T-helper 17 cell (primary cell): ENCODE data around the gene KIAA0753. TPM values are rescaled to one million over a fixed set of nuclear protein-coding genes. Genes with fewer than 3 reads are reported as not detected.

Experiments used
- ATAC-seq: fragments of 150-1000 bp; cut with Tn5 transposase; 2 replicates; pipeline ENCODE4 v1.10.0; 2021; ENCODE audit warnings: mild to moderate bottlenecking, moderate library complexity
- DNase-seq, 3 donors: peaks; one replicate each; pipeline versions ENCODE4 v3.0.0 to v3.0.0-alpha.2; 2020 to 2021
- H3K9me3 ChIP-seq: one replicate; pipeline ENCODE4 v1.7.0; 2013; ENCODE audit warnings: low read length, mild to moderate bottlenecking; ENCODE audit not compliant: control insufficient read depth, poor library complexity, severe bottlenecking
- H3K27ac Mint-ChIP-seq: one replicate; pipeline ENCODE4 v1.8.0; 2022; ENCODE audit warnings: mild to moderate bottlenecking, moderate library complexity, mixed read lengths
- H3K27me3 Mint-ChIP-seq: one replicate; pipeline ENCODE4 v1.8.0; 2022; ENCODE audit warnings: mixed read lengths
- H3K36me3 Mint-ChIP-seq: one replicate; pipeline ENCODE4 v1.8.0; 2022; ENCODE audit warnings: low read depth, mixed read lengths
- H3K4me1 Mint-ChIP-seq: one replicate; pipeline ENCODE4 v1.8.0; 2022; ENCODE audit warnings: mild to moderate bottlenecking, mixed read lengths
- H3K4me3 Mint-ChIP-seq: one replicate; pipeline ENCODE4 v1.8.0; 2022; ENCODE audit warnings: mild to moderate bottlenecking, moderate library complexity, mixed read lengths
- total RNA-seq, 4 donors: library from RNA in 2 of 4; stranded (reverse) in 2 of 4; gene quantifications; one replicate each; pipeline ENCODE4 v1.2.3 and lab custom pipeline; 2022 to 2026

KIAA0753 gene
- total RNA-seq, 2 donors from 2014 or later, result 10.8 to 12.1 TPM

DNA sequence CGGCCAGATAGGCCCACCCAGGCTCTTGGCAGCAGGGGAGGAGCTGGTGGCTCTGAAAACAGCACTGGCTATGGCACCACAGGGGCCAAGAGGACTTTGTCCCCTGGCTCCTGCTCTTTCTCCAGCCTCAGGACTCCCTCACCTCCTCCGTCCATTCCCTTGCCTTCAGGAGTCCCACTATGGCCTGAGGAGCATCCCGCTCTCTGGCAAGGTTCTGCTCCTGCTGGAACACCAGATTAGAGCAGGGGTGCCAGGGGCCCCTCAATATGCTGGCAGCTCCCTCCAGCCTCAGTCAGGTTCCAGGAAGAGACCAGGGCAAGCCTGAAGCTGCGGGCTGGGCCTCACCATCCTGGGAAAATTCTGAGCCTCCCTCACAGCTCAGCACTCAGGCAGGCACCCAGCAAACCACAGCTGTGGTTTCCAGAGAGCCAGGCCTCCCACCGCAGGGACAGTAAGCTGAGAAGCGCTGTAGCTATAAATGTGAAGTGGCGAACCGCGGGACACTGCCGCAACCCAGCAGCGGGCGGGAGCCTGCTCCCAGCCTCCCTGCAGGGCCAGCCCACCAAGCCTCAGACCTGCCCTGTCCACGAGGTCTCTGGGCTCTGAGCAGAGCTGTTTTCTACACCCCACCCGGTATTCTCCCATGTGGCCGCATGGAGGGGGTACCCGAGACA is 36.8 kb upstream of the KIAA0753 start:
- H3K27me3 Mint-ChIP-seq, result peaks cover 24% of the 10 kb centered on the region

GRCh38 chr17:6676802-6677157 is 36.3 kb upstream of the KIAA0753 start:
- DNase-seq (no peak), ATAC-seq (no peak)
- Mint-ChIP-seq H3K27me3 (peaks cover 24% of the 10 kb centered on the region), H3K27ac (no peak overlapping the region), H3K4me3 (no peak overlapping the region), H3K36me3 (no peaks in the 10 kb centered on the region), H3K4me1 (peaks cover 15% of the 10 kb centered on the region)
- H3K9me3 ChIP-seq, result no peaks in the 10 kb centered on the region

More for the DNA sequence above, 36.8 kb upstream of the KIAA0753 start:
- no peaks in the 10 kb centered on the region for H3K36me3 Mint-ChIP-seq
- DNase-seq (no peak), ATAC-seq (peak; percentile 40)
- peaks cover 15% of the 10 kb centered on the region for H3K4me1 Mint-ChIP-seq
- no peak overlapping the region for H3K27ac Mint-ChIP-seq
- no peaks in the 10 kb centered on the region for H3K9me3 ChIP-seq
- H3K4me3 Mint-ChIP-seq, result no peak overlapping the region

DNA sequence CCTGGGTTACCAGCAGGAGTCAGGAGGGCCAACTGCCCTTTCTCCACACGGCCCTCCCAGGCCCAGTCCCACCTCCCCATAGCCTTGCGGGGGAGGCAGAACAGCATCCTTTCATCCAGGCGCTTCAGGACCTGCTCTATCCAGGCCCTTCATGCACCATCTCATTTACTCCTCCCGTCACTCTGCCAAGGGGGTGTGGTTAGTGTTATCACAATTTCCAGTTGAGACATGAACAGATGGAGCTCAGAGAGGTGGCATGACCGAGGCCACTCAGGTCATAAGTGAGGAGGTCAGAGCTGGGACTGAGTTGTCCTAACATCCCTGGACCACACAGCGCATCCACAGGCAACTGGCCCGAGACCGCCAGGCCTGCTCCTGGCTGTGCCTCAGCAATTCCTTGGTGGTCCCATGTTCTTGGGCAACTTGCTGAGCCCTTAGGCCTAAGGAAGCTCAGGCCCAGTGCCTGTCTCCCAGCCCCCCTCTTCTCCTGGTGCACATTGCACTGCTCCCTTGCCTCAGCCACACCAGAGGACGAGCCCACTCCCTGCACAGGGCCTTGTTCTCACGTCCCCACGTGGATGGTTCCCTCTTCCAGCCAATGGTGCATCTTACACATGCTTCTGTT is 34.8 kb upstream of the KIAA0753 start:
- H3K9me3 ChIP-seq, result no peaks in the 10 kb centered on the region
- DNase-seq, result no peak
- peaks cover 17% of the 10 kb centered on the region for H3K27me3 Mint-ChIP-seq
- peaks cover 11% of the 10 kb centered on the region for H3K4me1 Mint-ChIP-seq
- H3K36me3 Mint-ChIP-seq, result no peaks in the 10 kb centered on the region
- no peak for ATAC-seq
- peak overlapping the region; percentile 16 for H3K27ac Mint-ChIP-seq
- no peak overlapping the region for H3K4me3 Mint-ChIP-seq

DNA sequence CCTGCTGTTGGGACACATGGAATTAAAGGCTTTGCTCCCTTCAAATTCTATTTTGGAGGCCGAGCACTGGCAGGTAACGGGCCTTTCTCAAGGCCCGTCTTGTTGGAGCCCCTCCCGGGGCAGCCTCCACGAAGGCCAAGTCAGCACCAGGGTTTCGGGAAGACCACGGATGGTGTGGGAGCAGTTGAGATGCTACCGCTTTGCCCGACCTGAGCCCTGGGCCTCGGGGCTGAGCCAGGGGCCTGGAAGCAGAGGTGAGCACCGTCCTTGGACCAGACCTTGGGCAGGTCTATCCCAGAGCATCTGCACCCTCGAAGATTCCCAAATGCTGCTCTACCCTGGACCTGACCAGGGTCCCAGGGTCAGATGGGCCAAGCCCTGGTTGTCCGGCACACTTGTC is 34.1 kb upstream of the KIAA0753 start:
- DNase-seq, result no peak
- H3K27ac Mint-ChIP-seq, result no peak overlapping the region
- H3K4me3 Mint-ChIP-seq, result no peak overlapping the region
- no peaks in the 10 kb centered on the region for H3K9me3 ChIP-seq
- peaks cover 2% of the 10 kb centered on the region for H3K36me3 Mint-ChIP-seq
- ATAC-seq, result no peak
- peaks cover 17% of the 10 kb centered on the region for H3K27me3 Mint-ChIP-seq
- peaks cover 14% of the 10 kb centered on the region for H3K4me1 Mint-ChIP-seq

DNA sequence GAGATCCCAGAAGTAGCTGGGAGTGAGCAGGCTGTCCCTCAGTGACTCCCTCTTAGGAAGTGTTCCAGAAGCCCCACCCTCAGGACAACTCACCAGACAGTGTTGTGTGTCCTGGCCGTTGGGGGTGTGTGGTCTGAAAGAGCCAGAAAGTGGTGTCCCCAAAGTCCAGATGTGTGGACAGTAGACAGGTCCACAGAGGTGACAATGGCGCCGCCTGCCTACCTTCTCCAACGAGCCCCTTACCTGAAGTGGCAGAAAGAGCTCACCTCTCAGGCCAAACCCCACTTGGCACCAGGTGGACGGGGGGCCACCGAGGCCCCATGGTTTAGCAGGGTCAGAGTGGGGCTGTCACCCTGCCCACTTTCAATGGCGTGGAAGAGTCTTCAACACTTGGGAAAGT is 30.9 kb upstream of the KIAA0753 start:
- no peaks in the 10 kb centered on the region for H3K27me3 Mint-ChIP-seq
- H3K4me3 Mint-ChIP-seq, result no peak overlapping the region
- no peaks in the 10 kb centered on the region for H3K9me3 ChIP-seq
- H3K4me1 Mint-ChIP-seq, result peaks cover 12% of the 10 kb centered on the region
- ATAC-seq (no peak), DNase-seq (no peak)
- H3K27ac Mint-ChIP-seq, result no peak overlapping the region
- H3K36me3 Mint-ChIP-seq, result peaks cover 2% of the 10 kb centered on the region

DNA sequence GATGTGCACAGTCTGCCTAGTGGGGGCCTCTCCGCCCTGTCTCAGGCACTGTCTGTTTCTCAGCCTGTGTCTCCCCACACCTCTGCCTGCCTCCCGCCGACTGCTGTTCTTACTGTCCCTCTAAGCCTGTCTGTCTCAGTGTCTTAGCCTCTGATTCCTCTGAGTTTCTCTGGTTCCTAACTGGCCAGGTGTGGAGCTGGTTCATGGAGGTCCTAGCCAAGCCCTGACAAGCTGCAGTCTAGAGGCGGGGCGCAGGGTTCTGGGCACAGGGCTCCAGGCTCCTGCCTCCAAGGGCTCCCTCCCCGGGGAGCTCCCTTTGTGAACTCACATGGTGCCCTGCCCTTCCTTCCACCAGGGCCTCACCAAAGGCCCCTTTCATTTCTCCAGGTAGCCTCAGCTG is 30.5 kb upstream of the KIAA0753 start:
- DNase-seq (no peak), ATAC-seq (no peak)
- Mint-ChIP-seq H3K27me3 (no peaks in the 10 kb centered on the region), H3K4me1 (peaks cover 12% of the 10 kb centered on the region), H3K4me3 (no peak overlapping the region), H3K36me3 (peaks cover 2% of the 10 kb centered on the region), H3K27ac (no peak overlapping the region)
- no peaks in the 10 kb centered on the region for H3K9me3 ChIP-seq

DNA sequence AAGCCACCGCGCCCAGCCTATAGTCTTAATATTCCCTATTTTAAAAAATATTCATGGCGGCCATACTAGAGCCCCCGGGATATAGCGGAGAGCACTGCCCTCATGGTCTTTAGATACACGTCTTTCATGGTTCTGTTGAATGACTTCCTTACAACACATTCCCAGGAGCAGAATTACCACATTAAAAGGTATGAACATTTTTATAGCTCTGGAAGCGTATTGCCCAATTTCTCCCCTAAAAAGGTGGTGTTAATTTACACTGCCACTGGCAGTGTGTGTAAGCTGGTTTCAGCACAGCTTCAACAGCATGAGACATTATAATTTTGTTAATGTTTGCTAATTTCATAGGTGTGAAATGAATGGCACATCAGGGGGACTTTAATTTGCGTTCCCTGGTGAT is 30.1 kb upstream of the KIAA0753 start:
- peaks cover 10% of the 10 kb centered on the region for H3K4me1 Mint-ChIP-seq
- no peak overlapping the region for H3K27ac Mint-ChIP-seq
- H3K36me3 Mint-ChIP-seq, result peaks cover 2% of the 10 kb centered on the region
- ATAC-seq (no peak), DNase-seq (no peak)
- H3K4me3 Mint-ChIP-seq, result no peak overlapping the region
- no peaks in the 10 kb centered on the region for H3K9me3 ChIP-seq
- H3K27me3 Mint-ChIP-seq, result no peaks in the 10 kb centered on the region

- no peak overlapping the region for H3K27ac Mint-ChIP-seq
- no peak for DNase-seq
- peaks cover 12% of the 10 kb centered on the region for H3K4me1 Mint-ChIP-seq
- peaks cover 2% of the 10 kb centered on the region for H3K36me3 Mint-ChIP-seq
- H3K27me3 Mint-ChIP-seq, result no peaks in the 10 kb centered on the region
- ATAC-seq, result no peak
- no peaks in the 10 kb centered on the region for H3K9me3 ChIP-seq
- no peak overlapping the region for H3K4me3 Mint-ChIP-seq
These were observed 29.1 kb upstream of the KIAA0753 start for GRCh38 chr17:6669479-6670212.

DNA sequence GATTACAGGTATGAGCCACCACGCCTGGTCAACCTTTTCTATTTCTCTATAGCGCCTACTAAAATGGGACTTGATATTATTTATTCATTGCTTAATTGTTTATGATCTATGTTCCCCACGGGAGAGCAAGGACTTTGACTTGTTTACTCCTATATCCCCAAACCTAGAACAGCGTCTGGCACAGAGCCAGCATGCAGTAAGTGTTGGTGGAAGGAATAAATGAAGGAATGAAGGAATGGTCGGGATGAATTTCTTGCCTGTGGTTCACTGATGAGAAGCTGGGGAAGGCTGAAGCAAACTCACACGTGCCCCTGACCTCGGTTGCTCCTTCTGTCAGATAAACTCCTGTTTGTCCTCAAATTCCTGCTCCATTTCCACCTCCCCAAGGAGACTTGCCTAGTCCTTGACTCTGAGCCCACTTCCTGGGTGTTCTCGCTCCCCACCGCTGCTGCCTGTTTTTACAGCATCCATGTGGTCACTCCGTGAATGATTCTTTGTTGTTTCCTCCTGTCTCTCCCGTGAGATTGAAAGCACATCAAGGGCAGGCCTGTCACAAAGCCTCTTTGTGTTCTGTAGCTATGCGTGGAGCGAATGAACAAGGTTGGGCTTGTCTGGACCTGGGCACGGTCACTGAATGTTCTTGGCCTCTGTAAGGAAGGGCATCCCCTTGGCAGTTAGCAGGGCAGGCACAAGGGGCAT is 28.4 kb upstream of the KIAA0753 start:
- H3K36me3 Mint-ChIP-seq, result peaks cover 2% of the 10 kb centered on the region
- DNase-seq, result no peak
- H3K4me1 Mint-ChIP-seq, result peaks cover 12% of the 10 kb centered on the region
- no peak overlapping the region for H3K4me3 Mint-ChIP-seq
- H3K27ac Mint-ChIP-seq, result no peak overlapping the region
- H3K9me3 ChIP-seq, result no peaks in the 10 kb centered on the region
- no peaks in the 10 kb centered on the region for H3K27me3 Mint-ChIP-seq
- no peak for ATAC-seq

DNA sequence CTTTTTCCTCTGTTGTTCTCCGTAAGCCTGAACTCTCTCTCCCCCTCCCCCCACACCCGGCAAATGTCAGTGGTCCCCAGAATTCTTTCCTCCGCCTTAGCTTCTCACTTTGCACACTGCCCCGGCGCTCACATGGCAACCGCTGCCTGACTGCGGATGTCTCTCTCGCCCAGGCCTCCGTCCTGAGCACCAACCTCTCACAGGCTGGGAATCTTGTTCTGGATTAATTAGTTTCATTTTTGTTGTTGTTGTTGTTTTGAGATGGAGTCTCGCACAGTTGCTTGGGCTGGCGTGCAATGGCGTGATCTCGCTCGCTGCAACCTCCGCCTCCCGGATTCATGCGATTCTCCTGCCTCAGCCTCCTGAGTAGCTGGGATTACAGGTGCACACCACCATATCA is 27.7 kb upstream of the KIAA0753 start:
- Mint-ChIP-seq H3K4me1 (peaks cover 12% of the 10 kb centered on the region), H3K27ac (no peak overlapping the region), H3K4me3 (no peak overlapping the region), H3K27me3 (no peaks in the 10 kb centered on the region), H3K36me3 (peaks cover 2% of the 10 kb centered on the region)
- ATAC-seq, result no peak
- DNase-seq, result no peak
- no peaks in the 10 kb centered on the region for H3K9me3 ChIP-seq

- DNase-seq (no peak), ATAC-seq (no peak)
- no peaks in the 10 kb centered on the region for H3K9me3 ChIP-seq
- Mint-ChIP-seq H3K36me3 (peaks cover 3% of the 10 kb centered on the region), H3K4me1 (peaks cover 12% of the 10 kb centered on the region), H3K4me3 (no peak overlapping the region), H3K27me3 (no peaks in the 10 kb centered on the region), H3K27ac (no peak overlapping the region)
These were observed 27.0 kb upstream of the KIAA0753 start for GRCh38 chr17:6667516-6667915.

- DNase-seq, result no peak
- Mint-ChIP-seq H3K27me3 (no peaks in the 10 kb centered on the region), H3K4me3 (no peak overlapping the region), H3K4me1 (peaks cover 12% of the 10 kb centered on the region), H3K27ac (no peak overlapping the region), H3K36me3 (peaks cover 4% of the 10 kb centered on the region)
- no peak for ATAC-seq
- no peaks in the 10 kb centered on the region for H3K9me3 ChIP-seq
These were observed 26.0 kb upstream of the KIAA0753 start for GRCh38 chr17:6666557-6666956.

GRCh38 chr17:6666077-6666521 is 25.6 kb upstream of the KIAA0753 start:
- no peak overlapping the region for H3K27ac Mint-ChIP-seq

More at GRCh38 chr17:6666077-6666521, 25.6 kb upstream of the KIAA0753 start:
- ATAC-seq (peak; percentile 71), DNase-seq (peak in 1 of 3 donors; percentile 15)
- H3K27me3 Mint-ChIP-seq, result no peaks in the 10 kb centered on the region
- H3K4me1 Mint-ChIP-seq, result peaks cover 17% of the 10 kb centered on the region
- peaks cover 4% of the 10 kb centered on the region for H3K36me3 Mint-ChIP-seq
- H3K9me3 ChIP-seq, result no peaks in the 10 kb centered on the region
- H3K4me3 Mint-ChIP-seq, result no peak overlapping the region
